Transverse colon (tissue), 4 donors: Measurements from ENCODE around the gene RNF144B. TPM values are rescaled to one million over a fixed set of nuclear protein-coding genes. Genes with fewer than 3 reads are reported as not detected.

ENCODE experiments used
- DNase-seq: peaks from one replicate; pipeline ENCODE4 v3.0.0-alpha.2; 2019
- H3K27ac ChIP-seq, 4 donors: fragments of 200-600 bp; sonication (generic); 2 replicates each; pipeline ENCODE4 v1.5.1; 2016 to 2018; ENCODE audit warnings: inconsistent platforms in 4 of 4
- H3K27me3 ChIP-seq: fragments of 200-600 bp; sonication (generic); 2 replicates; pipeline ENCODE4 v1.5.1; 2017; ENCODE audit warnings: inconsistent platforms
- H3K36me3 ChIP-seq, 4 donors: fragments of 200-600 bp; sonication (generic); 2 replicates each; pipeline ENCODE4 v1.5.1; 2017 to 2019; ENCODE audit warnings: inconsistent platforms in 4 of 4
- H3K4me1 ChIP-seq, 4 donors: fragments of 200-600 bp; sonication (generic); 2 replicates each; pipeline ENCODE4 v1.5.1; 2017 to 2020; ENCODE audit warnings: inconsistent platforms in 4 of 4
- H3K4me3 ChIP-seq, 4 donors: fragments of 200-600 bp; sonication (generic); 1 replicate in 1 of 4; 2 replicates in 3 of 4; pipeline versions ENCODE4 v1.5.1 to v1.6.1; 2017 to 2019; ENCODE audit warnings: inconsistent platforms in 4 of 4
- H3K9me3 ChIP-seq, 2 donors: fragments of 200-600 bp; sonication (generic); 2 replicates each; pipeline ENCODE4 v1.5.1; 2017 to 2019; ENCODE audit warnings: inconsistent platforms in 2 of 2
- CTCF ChIP-seq, 5 experiments: fragments of 200-600 bp in 3 of 5; fragments of 450-650 bp in 2 of 5; sonication (generic) in 3 of 5; IDR thresholded peaks; 1 replicate in 2 of 5; 2 replicates in 3 of 5; pipeline ENCODE4 v1.5.1; 2016 to 2017; ENCODE audit warnings: antibody characterized with exemption in 5 of 5, inconsistent platforms in 3 of 5, mild to moderate bottlenecking in 2 of 5, moderate library complexity in 1 of 5
- EP300 ChIP-seq: sonication (generic); formaldehyde crosslinking; IDR thresholded peaks from one replicate; pipeline ENCODE4 v1.6.1; 2017; ENCODE audit warnings: antibody characterized with exemption, low read depth
- POLR2A ChIP-seq: fragments of 450-650 bp; IDR thresholded peaks from one replicate; pipeline ENCODE4 v1.6.1; 2016; ENCODE audit warnings: antibody characterized with exemption, mild to moderate bottlenecking, moderate library complexity
- POLR2AphosphoS5 ChIP-seq, 3 donors: sonication (generic); formaldehyde crosslinking; IDR thresholded peaks; one replicate each; pipeline ENCODE4 v1.6.1; 2016; ENCODE audit warnings: antibody characterized with exemption in 3 of 3
- WGBS, 2 donors: methylation state at CpG; one replicate each; pipeline ENCODE4 v1.1.5; 2018; ENCODE audit warnings: low coverage in 1 of 2; 5-methylcytosine and 5-hydroxymethylcytosine counted together
- in situ Hi-C, 4 donors: fragments of 200-750 bp; cut with MboI; loops; one replicate each; pipeline versions ENCODE4 v1.15.0 to v1.15.1; 2017; ENCODE audit warnings: low sequenced_read_pairs in 3 of 4, low pct_ligation_motif_present in 1 of 4, low pct_unique_long_range_greater_than_20kb in 1 of 4
- intact Hi-C: fragments of 100-400 bp; cut with DNase I; formaldehyde crosslinking; loops from one replicate; pipeline ENCODE4 v1.15.1; 2023; ENCODE audit warnings: low total_unique reads
- total RNA-seq, 4 donors: library from RNA; depleted of rRNA; stranded (reverse); fragments of >200 nt; gene quantifications; one replicate each; pipeline ENCODE4 v1.1.0, GENCODE V29; 2016

Gene RNF144B
- total RNA-seq, 4 donors from 2014 or later, result 1.4 to 4.5 (median 3.8) TPM

GRCh38 chr6:18509871-18510643 is 122.9 kb downstream of the RNF144B start:
- intact Hi-C loops, result no loop called here
- H3K27me3 ChIP-seq, result no peaks in the 10 kb centered on the region
- 56 to 66% methylated on average over 2 to 3 of the region's 3 CpGs for WGBS, 2 donors
- no peak for DNase-seq
- no peak overlapping the region for H3K27ac ChIP-seq
- TF ChIP-seq CTCF (IDR thresholded peaks at IDR 0.05) (no peak), POLR2A (no peak), EP300 (no peak), POLR2AphosphoS5 (IDR thresholded peaks at IDR 0.05) (no peak)
- H3K4me1 ChIP-seq, result no peaks in the 10 kb centered on the region
- no peaks in the 10 kb centered on the region for H3K9me3 ChIP-seq
- H3K36me3 ChIP-seq, result no peaks in the 10 kb centered on the region
- H3K4me3 ChIP-seq, result no peak overlapping the region
- in situ Hi-C loops, result loop anchor here in 3 of 4 donors (5.0 to 10.0 kb wide), 3 partner anchors 175 to 188 kb away; no protein-coding TSS in a partner anchor

DNA sequence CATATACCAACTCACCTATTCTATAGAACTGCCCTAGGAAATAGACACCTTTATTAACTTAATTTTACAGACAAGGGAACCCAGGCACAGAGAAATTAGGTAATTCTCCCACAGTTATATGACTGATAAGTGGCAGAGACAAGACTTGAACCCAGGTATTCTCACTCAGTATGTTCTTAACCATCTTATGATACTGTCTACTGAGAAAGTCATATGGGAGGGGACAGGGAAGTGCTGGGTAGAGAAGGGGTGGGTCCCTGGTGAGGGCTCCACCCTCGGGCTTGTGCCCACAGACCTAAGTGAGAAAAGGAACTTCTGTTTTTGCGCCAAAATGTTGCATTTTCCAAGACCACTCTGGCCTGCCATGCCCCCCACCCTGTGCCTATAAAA is 123.5 kb downstream of the RNF144B start:
- in situ Hi-C loops, result no loop called here
- Histone ChIP-seq H3K27ac (no peak overlapping the region), H3K4me1 (no peaks in the 10 kb centered on the region), H3K36me3 (no peaks in the 10 kb centered on the region), H3K4me3 (no peak overlapping the region), H3K9me3 (no peaks in the 10 kb centered on the region), H3K27me3 (no peaks in the 10 kb centered on the region)
- intact Hi-C loops, result no loop called here
- TF ChIP-seq POLR2AphosphoS5 (IDR thresholded peaks at IDR 0.05) (no peak), CTCF (IDR thresholded peaks at IDR 0.05) (no peak), EP300 (no peak), POLR2A (no peak)
- WGBS, 2 donors, result 84% methylated on average over 2 of the region's 2 CpGs; no CpG with 5 or more reads in 1 of the 2 donors
- DNase-seq, result no peak

DNA sequence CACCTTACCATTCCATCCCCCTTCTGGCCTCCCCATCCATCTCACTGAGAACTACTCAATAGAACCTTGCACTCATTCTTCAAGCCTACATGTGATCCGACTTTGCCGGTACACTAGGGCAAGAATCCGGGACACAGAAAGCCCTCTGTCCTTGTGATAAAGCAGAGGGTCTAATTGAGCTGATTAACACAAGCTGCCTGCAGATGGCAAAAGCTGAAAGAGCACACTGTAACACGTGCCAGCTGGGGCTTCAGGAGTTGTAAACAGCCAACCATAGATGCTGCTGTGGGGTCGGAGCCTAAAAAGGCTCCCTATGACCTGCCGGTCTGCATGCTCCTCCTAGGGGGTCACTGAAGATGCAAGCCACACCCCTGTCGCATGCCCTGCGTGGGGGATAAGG is 124.1 kb downstream of the RNF144B start:
- DNase-seq, result no peak
- Histone ChIP-seq H3K27me3 (no peaks in the 10 kb centered on the region), H3K36me3 (no peaks in the 10 kb centered on the region), H3K9me3 (no peaks in the 10 kb centered on the region), H3K27ac (no peak overlapping the region), H3K4me1 (no peaks in the 10 kb centered on the region), H3K4me3 (no peak overlapping the region)
- intact Hi-C loops, result no loop called here
- TF ChIP-seq CTCF (IDR thresholded peaks at IDR 0.05) (no peak), EP300 (no peak), POLR2A (no peak), POLR2AphosphoS5 (IDR thresholded peaks at IDR 0.05) (no peak)
- WGBS, 2 donors, result 84% methylated on average over 8 of the region's 8 CpGs; no CpG with 5 or more reads in 1 of the 2 donors
- in situ Hi-C loops, result no loop called here

- WGBS, 2 donors, result 61 to 77% methylated on average over 2 of the region's 2 CpGs
- no peaks in the 10 kb centered on the region for H3K4me1 ChIP-seq
These were observed 126.2 kb downstream of the RNF144B start for GRCh38 chr6:18513253-18513798.

More at GRCh38 chr6:18513253-18513798, 126.2 kb downstream of the RNF144B start:
- H3K9me3 ChIP-seq, result no peaks in the 10 kb centered on the region
- no peak overlapping the region for H3K4me3 ChIP-seq
- H3K27me3 ChIP-seq, result no peaks in the 10 kb centered on the region
- H3K36me3 ChIP-seq, result no peaks in the 10 kb centered on the region
- intact Hi-C loops, result no loop called here
- TF ChIP-seq POLR2A, result no peak
- no peak for TF ChIP-seq POLR2AphosphoS5 (IDR thresholded peaks at IDR 0.05)
- TF ChIP-seq CTCF (IDR thresholded peaks at IDR 0.05), result no peak
- TF ChIP-seq EP300, result no peak
- no peak for DNase-seq
- no peak overlapping the region for H3K27ac ChIP-seq
- in situ Hi-C loops, result no loop called here
